IMR-90 (cell line): ENCODE data around the gene ATP10A.

Experiments used
- MXI1 ChIP-seq: IDR thresholded peaks from 2 replicates; pipeline ENCODE4 v1.6.1; 2012; ENCODE audit warnings: low read depth, mild to moderate bottlenecking, low read length, moderate library complexity, borderline replicate concordance
- POLR2A ChIP-seq: IDR thresholded peaks from 2 replicates; pipeline ENCODE4 v1.6.1; 2012; ENCODE audit warnings: mild to moderate bottlenecking, low read depth, low read length
- TF ChIP-seq, protein P1 (sequence below): conservative IDR thresholded peaks from 2 replicates; pipeline ENCODE4 v1.5.1; 2012; ENCODE audit warnings: mild to moderate bottlenecking, low read depth, low read length, improper control_type of control experiment
- TF ChIP-seq, protein P2 (sequence below): fragments of 150-350 bp; IDR thresholded peaks from 2 replicates; pipeline ENCODE4 v1.6.1; 2017; ENCODE audit warnings: mild to moderate bottlenecking, antibody characterized with exemption, low read length, low read depth

DNA sequence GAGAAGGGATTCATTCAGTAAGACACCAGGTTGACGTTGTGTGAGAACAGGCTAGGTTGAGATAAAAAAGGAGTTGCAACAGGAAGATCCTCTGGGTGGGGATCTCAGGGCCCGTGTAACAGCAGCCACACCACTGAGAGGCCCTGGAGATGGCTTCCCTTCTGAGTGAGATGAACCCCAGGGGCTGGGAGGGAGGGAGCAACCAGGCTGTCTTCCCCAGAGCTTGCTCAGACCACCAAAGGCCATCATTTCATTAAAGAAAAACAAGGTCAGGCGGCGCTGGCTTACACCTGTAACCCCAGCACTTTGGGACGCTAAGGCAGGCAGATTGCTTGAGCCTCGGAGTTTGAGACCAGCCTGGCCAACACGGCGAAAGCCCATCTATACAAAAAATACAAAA lies 187.7 kb downstream of the ATP10A start:
- TF ChIP-seq POLR2A (no peak), MXI1 (no peak)
- TF ChIP-seq, protein P1, sequence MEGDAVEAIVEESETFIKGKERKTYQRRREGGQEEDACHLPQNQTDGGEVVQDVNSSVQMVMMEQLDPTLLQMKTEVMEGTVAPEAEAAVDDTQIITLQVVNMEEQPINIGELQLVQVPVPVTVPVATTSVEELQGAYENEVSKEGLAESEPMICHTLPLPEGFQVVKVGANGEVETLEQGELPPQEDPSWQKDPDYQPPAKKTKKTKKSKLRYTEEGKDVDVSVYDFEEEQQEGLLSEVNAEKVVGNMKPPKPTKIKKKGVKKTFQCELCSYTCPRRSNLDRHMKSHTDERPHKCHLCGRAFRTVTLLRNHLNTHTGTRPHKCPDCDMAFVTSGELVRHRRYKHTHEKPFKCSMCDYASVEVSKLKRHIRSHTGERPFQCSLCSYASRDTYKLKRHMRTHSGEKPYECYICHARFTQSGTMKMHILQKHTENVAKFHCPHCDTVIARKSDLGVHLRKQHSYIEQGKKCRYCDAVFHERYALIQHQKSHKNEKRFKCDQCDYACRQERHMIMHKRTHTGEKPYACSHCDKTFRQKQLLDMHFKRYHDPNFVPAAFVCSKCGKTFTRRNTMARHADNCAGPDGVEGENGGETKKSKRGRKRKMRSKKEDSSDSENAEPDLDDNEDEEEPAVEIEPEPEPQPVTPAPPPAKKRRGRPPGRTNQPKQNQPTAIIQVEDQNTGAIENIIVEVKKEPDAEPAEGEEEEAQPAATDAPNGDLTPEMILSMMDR: no peak
- TF ChIP-seq, protein P2, sequence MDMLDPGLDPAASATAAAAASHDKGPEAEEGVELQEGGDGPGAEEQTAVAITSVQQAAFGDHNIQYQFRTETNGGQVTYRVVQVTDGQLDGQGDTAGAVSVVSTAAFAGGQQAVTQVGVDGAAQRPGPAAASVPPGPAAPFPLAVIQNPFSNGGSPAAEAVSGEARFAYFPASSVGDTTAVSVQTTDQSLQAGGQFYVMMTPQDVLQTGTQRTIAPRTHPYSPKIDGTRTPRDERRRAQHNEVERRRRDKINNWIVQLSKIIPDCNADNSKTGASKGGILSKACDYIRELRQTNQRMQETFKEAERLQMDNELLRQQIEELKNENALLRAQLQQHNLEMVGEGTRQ: no peak
